BLaER1 (cell line): Measurements from ENCODE around the gene ACAT2.
"Not testable (repeated sequence)": the region's sequence is repeated elsewhere in the genome, so short reads cannot be mapped to it uniquely, and the experiment has no call there.

Experiments
- H3K27ac ChIP-seq: shearing (Covaris generic); formaldehyde crosslinking; 2 replicates; pipeline ENCODE4 v1.8.1; 2022
- H3K27me3 ChIP-seq: shearing (Covaris generic); formaldehyde crosslinking; 2 replicates; pipeline ENCODE4 v1.8.1; 2022
- H3K36me3 ChIP-seq: shearing (Covaris generic); formaldehyde crosslinking; 2 replicates; pipeline ENCODE4 v1.8.1; 2022
- H3K4me1 ChIP-seq: shearing (Covaris generic); formaldehyde crosslinking; 2 replicates; pipeline ENCODE4 v1.8.1; 2022
- H3K4me2 ChIP-seq: shearing (Covaris generic); formaldehyde crosslinking; 2 replicates; pipeline ENCODE4 v1.8.1; 2022
- H3K4me3 ChIP-seq: shearing (Covaris generic); formaldehyde crosslinking; 2 replicates; pipeline ENCODE4 v1.8.1; 2022
- H3K9ac ChIP-seq: shearing (Covaris generic); formaldehyde crosslinking; 2 replicates; pipeline ENCODE4 v1.8.1; 2022
- H3K9me3 ChIP-seq: shearing (Covaris generic); formaldehyde crosslinking; 2 replicates; pipeline ENCODE4 v1.8.1; 2022
- H4K20me1 ChIP-seq: shearing (Covaris generic); formaldehyde crosslinking; 2 replicates; pipeline ENCODE4 v1.8.1; 2022
- Cebpa-rat ChIP-seq: shearing (Covaris generic); IDR thresholded peaks from 2 replicates; pipeline ENCODE4 v1.8.1; 2022

The ACAT2 gene

DNA sequence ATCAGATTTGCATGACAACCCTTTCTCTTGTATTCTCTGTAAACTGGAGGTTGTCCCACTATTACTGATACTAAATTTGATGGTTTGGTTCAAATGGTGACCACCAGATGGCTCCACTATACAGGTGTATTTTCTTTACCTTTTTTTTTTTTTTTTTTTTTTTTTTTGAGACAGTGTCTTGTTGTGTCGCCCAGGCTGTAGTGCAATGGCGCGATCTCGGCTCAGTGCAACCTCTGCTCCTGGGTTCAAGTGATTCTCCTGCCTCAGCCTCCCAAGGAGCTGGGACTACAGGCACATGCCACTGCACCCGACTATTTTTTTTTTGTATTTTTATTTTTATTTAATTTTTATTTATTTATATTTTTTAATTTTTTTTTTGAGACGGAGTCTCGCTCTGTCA is 41.1 kb upstream of the ACAT2 start:
- Histone ChIP-seq H3K4me1 (peaks cover 23% of the 10 kb centered on the region), H4K20me1 (no peaks in the 10 kb centered on the region), H3K4me2 (no peak overlapping the region), H3K27me3 (no peaks in the 10 kb centered on the region), H3K9me3 (peaks cover 16% of the 10 kb centered on the region), H3K9ac (no peak overlapping the region), H3K36me3 (peaks cover 32% of the 10 kb centered on the region), H3K27ac (no peak overlapping the region), H3K4me3 (no peak overlapping the region)
- TF ChIP-seq Cebpa-rat, result no peak

DNA sequence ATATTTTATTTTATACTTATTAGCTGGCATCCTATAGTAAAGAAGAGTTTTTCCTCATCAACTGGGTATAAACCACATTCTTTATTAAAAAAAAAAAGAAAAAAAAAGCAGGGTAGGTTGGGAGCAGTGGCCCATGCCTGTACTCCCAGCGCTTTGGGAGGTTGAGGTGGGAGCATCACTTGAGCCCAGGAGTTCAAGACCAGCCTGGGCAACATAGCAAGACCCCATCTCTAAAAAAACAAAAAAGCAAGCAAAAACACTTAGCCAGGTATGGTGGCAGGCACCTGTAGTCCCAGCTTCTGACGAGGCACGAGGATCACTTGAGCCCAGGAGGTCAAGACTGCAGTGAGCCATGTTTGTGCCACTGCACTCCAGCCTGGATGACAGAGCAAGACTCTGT is 39.9 kb upstream of the ACAT2 start:
- peaks cover 32% of the 10 kb centered on the region for H3K36me3 ChIP-seq
- H3K27ac ChIP-seq, H3K9ac ChIP-seq, H3K4me3 ChIP-seq, H4K20me1 ChIP-seq, H3K27me3 ChIP-seq, H3K4me2 ChIP-seq: not testable (repeated sequence)
- peaks cover 16% of the 10 kb centered on the region for H3K9me3 ChIP-seq
- peaks cover 26% of the 10 kb centered on the region for H3K4me1 ChIP-seq

DNA sequence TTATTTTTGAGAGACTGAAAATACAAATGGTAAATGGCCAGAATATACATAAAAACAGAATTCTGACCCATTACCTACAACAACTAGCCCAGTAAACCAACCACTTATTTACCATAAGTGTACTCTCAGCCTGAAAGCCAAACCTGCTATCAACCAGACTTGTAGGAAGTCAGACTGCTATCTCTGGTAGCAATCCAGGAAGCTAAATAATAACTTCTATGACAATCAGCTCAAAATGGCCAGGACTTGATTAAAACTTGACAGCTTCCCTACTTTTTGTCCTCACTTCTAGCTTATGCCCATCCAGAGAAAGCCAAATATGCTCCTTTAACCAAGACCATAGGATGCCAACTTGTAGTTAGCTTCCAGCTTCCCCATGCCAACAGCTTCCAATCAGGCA is 39.2 kb upstream of the ACAT2 start:
- H3K4me1 ChIP-seq, result peaks cover 26% of the 10 kb centered on the region
- H4K20me1 ChIP-seq, result peaks cover 1% of the 10 kb centered on the region
- peaks cover 16% of the 10 kb centered on the region for H3K9me3 ChIP-seq
- no peak overlapping the region for H3K4me3 ChIP-seq
- peaks cover 32% of the 10 kb centered on the region for H3K36me3 ChIP-seq
- no peaks in the 10 kb centered on the region for H3K27me3 ChIP-seq
- no peak overlapping the region for H3K9ac ChIP-seq
- TF ChIP-seq Cebpa-rat, result no peak
- H3K4me2 ChIP-seq, result no peak overlapping the region
- no peak overlapping the region for H3K27ac ChIP-seq

DNA sequence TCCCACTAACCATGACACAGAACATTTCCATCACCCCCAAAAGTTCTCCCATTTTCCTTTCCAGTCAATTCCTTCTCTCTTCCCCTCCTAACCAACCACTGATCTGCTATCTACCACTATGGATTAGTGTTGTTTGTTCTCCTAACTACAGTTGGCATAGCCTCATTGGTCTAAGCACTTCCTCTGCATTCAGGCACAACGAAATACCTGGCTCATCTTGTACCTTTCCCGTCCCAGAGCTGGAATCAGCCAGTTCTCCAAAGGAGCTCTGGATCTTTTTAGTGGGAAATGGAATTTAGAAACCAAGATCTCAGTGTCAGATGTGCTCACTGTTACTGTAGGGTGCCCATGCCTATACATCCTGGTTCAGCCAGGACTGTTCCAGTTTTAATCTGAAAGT is 38.6 kb upstream of the ACAT2 start:
- Histone ChIP-seq H3K4me1 (peaks cover 26% of the 10 kb centered on the region), H3K4me2 (no peak overlapping the region), H3K4me3 (no peak overlapping the region), H3K9ac (no peak overlapping the region), H3K27me3 (no peaks in the 10 kb centered on the region), H3K36me3 (peaks cover 32% of the 10 kb centered on the region), H3K27ac (no peak overlapping the region), H3K9me3 (peaks cover 16% of the 10 kb centered on the region), H4K20me1 (peaks cover 7% of the 10 kb centered on the region)
- no peak for TF ChIP-seq Cebpa-rat

DNA sequence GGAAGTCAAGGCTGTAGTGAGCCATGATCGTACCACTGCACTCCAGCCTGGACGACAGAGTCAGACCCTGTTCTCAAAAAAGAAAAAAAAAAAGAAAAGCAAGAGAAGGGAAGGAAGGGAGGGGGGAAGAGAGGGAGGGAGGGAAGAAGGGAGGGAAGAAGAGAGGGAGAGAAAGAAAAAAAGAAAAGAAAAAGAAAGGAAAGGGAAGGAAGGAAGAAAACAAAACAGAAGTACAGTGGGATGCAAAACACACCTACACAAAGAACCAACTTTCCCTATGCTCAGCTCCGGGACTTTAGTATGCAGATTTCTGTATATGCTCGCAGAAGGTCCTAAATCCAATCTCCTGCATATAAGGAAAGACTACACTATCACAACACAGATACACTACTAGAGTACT is 37.1 kb upstream of the ACAT2 start:
- H3K36me3 ChIP-seq, result peaks cover 32% of the 10 kb centered on the region
- H3K27me3 ChIP-seq, result no peaks in the 10 kb centered on the region
- H3K4me1 ChIP-seq, result peaks cover 26% of the 10 kb centered on the region
- peak overlapping the region; percentile 87 for H3K4me2 ChIP-seq
- H3K9me3 ChIP-seq, result peaks cover 16% of the 10 kb centered on the region
- peaks cover 22% of the 10 kb centered on the region for H4K20me1 ChIP-seq
- TF ChIP-seq Cebpa-rat, result no peak
- no peak overlapping the region for H3K9ac ChIP-seq
- no peak overlapping the region for H3K27ac ChIP-seq
- H3K4me3 ChIP-seq, result no peak overlapping the region

DNA sequence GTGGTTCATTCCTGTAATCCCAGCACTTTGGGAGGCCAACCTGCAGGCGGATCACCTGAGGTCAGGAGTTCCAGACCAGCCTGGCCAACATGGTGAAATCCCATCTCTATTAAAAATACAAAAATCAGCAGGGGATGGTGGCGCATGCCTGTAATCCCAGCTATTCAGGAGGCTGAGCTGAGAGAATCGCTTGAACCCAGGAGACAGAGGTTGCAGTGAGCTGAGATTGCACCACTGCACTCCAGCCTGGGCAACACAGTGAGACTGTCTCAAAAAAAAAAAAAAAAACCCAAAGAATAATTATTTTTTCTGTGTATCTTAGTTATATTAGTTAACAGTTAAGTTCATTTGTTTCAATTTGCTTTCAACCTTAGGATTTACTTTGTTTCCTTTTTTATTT is 36.6 kb upstream of the ACAT2 start:
- H3K27ac ChIP-seq, H3K4me3 ChIP-seq, H3K9ac ChIP-seq, H3K27me3 ChIP-seq: not testable (repeated sequence)
- H3K9me3 ChIP-seq, result peaks cover 16% of the 10 kb centered on the region
- H3K36me3 ChIP-seq, result peaks cover 32% of the 10 kb centered on the region
- H4K20me1 ChIP-seq, result peaks cover 27% of the 10 kb centered on the region
- peaks cover 30% of the 10 kb centered on the region for H3K4me1 ChIP-seq
- H3K4me2 ChIP-seq, result peak overlapping the region; percentile 87

DNA sequence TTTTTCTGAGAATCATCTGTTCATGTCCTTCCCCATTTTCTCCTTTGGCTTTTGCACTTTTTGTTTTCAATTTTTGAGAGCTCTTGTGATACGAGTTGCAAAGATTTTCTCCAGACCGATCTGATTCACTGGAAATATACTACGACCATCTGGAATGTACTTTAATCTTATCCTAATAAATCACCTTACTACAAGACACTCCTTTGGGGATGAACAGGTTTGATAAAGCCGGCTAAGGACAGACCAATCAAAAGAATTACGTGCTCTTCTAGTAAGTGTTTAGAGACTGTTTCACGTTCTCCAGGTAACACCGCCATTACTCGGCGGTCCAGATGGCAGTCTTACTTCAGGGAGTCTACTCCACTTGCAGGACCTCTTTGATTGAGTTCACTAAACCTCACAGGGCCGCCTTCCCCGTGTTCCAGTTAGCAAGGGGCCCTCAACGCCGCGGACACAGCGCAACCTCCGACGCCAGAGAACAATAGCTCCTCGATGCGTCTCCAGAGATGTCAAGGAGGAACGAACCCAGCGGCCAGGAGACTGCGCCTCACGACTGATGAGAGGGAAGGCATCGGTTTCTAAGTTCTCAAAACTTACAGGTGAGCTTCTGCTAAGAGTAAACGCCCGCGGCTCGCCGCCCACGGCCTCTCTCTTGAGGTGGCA is 35.5 kb upstream of the ACAT2 start:
- H3K9me3 ChIP-seq, result peaks cover 16% of the 10 kb centered on the region
- no peaks in the 10 kb centered on the region for H3K27me3 ChIP-seq
- H3K36me3 ChIP-seq, result peaks cover 39% of the 10 kb centered on the region
- TF ChIP-seq Cebpa-rat, result no peak
- peaks cover 42% of the 10 kb centered on the region for H3K4me1 ChIP-seq
- peak overlapping the region; percentile 94 for H3K4me3 ChIP-seq
- peaks cover 38% of the 10 kb centered on the region for H4K20me1 ChIP-seq
- H3K27ac ChIP-seq, result peak overlapping the region; percentile 99
- H3K4me2 ChIP-seq, result peak overlapping the region; percentile 87
- H3K9ac ChIP-seq, result peak overlapping the region; percentile 98

DNA sequence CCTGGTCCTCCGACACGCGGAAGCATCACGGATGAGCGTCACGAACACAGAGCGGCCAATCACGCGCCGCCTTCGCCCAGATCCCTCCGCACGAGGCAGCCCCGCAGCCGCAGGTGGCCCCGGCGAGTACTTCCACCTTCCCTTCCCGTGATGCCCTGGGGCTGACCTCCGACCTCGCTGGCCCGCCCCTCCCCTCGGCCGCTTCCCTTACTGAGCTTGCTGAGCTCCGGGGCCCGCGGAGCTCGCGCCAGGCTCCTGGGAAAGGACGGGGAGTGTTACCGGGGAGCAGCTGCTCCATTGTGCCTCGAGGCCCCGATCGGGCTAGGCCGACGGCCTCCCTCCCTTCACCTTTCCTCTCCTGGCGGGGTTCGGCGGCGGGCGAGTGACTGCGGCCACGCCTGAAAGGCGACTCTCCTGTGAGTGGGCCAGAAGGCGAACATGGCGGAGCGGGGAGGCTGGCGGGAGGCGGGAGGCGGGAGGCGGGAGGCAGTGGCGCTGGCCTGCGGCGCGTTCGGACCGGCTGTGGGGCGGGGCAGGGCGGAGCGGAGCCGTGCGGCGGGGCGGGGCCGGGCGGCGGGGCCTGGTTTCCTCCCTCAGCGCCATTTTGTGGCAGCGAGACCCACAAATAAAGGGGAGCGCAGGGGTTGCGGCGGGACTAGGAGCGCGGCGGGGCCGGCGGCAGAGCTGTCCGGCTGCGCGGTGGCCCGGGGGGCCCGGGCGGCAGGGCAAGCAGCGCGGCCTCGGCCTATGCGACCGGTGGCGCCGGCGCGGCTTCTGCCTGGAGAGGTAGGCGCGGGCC is 34.7 kb upstream of the ACAT2 start, which contains the start of gene WTAP:
Gene WTAP, plus strand, starts transcription at position 589 of the 799 bp plus-strand sequence. CDS start 8,760 bp downstream, outside the sequence.
- Histone ChIP-seq H3K9ac (peak within 1 kb of the TSS; percentile 98), H3K36me3 (peaks cover 35% of the 10 kb centered on the region), H3K4me3 (peak within 1 kb of the TSS; percentile 94), H4K20me1 (peaks cover 46% of the 10 kb centered on the region), H3K4me1 (peaks cover 42% of the 10 kb centered on the region), H3K4me2 (peak within 1 kb of the TSS; percentile 92), H3K9me3 (peaks cover 16% of the 10 kb centered on the region), H3K27me3 (no peaks in the 10 kb centered on the region), H3K27ac (peak within 1 kb of the TSS; percentile 99)
- TF ChIP-seq Cebpa-rat, result no peak

DNA sequence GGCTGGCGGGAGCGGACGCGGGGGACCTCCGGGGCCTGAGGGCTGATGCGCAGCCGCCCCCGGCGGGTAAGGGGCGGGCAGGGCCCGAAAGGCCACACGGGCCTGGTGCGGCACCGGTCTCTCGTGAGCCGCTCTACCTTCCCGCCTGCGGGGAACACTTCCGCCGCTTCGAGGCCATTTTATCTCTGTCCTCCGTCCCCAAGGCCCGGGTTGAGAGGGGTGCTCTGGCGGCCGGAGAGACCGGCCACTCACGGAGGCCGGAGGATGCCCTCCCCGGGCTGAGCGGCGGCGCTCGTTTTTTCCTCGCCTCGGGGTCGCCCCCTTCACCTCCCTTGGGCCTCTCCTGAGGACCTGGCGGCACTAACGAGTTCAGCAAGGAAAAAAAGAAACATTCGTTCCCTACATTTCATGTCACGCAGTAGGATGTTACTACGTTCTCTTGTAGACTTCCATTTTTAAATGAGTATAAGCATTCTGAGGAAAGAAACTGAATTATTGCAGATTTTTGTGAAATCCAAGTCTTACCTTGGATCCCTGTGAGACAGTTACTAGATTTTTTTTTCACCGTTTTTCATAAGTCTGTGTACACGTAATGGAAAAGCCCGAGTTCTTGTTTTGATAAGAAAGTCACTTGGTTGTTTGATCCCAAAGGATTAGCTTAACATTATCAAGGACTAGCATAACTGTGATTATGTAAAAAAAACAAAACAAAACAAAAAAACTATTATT is 34.0 kb upstream of the ACAT2 start:
- TF ChIP-seq Cebpa-rat, result no peak
- Histone ChIP-seq H3K9me3 (peaks cover 10% of the 10 kb centered on the region), H3K4me2 (peak overlapping the region; percentile 92), H3K4me1 (peaks cover 42% of the 10 kb centered on the region), H3K27ac (peak overlapping the region; percentile 99), H3K27me3 (no peaks in the 10 kb centered on the region), H4K20me1 (peaks cover 53% of the 10 kb centered on the region), H3K4me3 (peak overlapping the region; percentile 94), H3K36me3 (peaks cover 31% of the 10 kb centered on the region), H3K9ac (peak overlapping the region; percentile 98)
